22Rv1 (cell line): ENCODE results near the gene MTNR1A.

ENCODE experiments used
- ZFX ChIP-seq: fragments of 450-650 bp; IDR thresholded peaks from 2 replicates; pipeline ENCODE4 v1.6.1; 2017; ENCODE audit warnings: antibody characterized with exemption, borderline replicate concordance
- TF ChIP-seq, protein P1 (sequence below): fragments of 450-650 bp; IDR thresholded peaks from 2 replicates; pipeline ENCODE4 v1.5.1; 2017; ENCODE audit warnings: mild to moderate bottlenecking

DNA sequence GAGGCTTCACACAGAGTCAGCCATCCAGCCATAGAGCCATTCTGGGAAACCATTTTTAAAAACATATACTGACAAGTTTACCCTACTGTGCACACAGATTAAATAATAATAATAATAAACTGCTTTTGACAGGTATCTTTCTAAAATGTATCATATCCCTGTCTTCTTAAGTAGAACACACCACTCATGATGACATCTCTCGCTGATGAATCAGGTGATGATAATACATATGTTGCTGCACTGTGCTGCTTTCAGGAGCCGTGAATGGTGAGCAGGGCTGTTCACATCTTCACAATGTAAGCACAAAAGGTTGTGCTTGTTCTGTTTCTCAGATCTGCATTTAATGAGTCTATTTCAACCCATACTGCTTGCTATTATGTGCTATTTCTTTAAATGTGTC is 3.5 kb downstream of the MTNR1A start:
- TF ChIP-seq, protein P1, sequence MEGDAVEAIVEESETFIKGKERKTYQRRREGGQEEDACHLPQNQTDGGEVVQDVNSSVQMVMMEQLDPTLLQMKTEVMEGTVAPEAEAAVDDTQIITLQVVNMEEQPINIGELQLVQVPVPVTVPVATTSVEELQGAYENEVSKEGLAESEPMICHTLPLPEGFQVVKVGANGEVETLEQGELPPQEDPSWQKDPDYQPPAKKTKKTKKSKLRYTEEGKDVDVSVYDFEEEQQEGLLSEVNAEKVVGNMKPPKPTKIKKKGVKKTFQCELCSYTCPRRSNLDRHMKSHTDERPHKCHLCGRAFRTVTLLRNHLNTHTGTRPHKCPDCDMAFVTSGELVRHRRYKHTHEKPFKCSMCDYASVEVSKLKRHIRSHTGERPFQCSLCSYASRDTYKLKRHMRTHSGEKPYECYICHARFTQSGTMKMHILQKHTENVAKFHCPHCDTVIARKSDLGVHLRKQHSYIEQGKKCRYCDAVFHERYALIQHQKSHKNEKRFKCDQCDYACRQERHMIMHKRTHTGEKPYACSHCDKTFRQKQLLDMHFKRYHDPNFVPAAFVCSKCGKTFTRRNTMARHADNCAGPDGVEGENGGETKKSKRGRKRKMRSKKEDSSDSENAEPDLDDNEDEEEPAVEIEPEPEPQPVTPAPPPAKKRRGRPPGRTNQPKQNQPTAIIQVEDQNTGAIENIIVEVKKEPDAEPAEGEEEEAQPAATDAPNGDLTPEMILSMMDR: no peak
- TF ChIP-seq ZFX: no peak
